Esophagus muscularis mucosa (tissue), 4 donors: ENCODE results near the gene EFNB1. TPM values are rescaled to one million over a fixed set of nuclear protein-coding genes. Genes with fewer than 3 reads are reported as not detected.
A peak's percentile ranks its signal among the peaks of the same experiment; 100 is the strongest.
"Not testable (repeated sequence)": the region's sequence is repeated elsewhere in the genome, so short reads cannot be mapped to it uniquely, and the experiment has no call there.

Experiments
- DNase-seq: peaks from one replicate; pipeline ENCODE4 v3.0.0-alpha.2; 2017; ENCODE audit errors: extremely low spot score
- H3K27ac ChIP-seq, 4 donors: fragments of 200-600 bp; sonication (generic); replicated peaks in 1 of 4; 1 replicate in 3 of 4; 2 replicates in 1 of 4; pipeline ENCODE4 v1.5.1; 2016 to 2019; ENCODE audit warnings: mild to moderate bottlenecking in 1 of 4
- H3K27me3 ChIP-seq, 4 donors: fragments of 200-600 bp; sonication (generic); one replicate each; pipeline versions ENCODE4 v1.5.1 to v1.6.0; 2016 to 2019
- H3K36me3 ChIP-seq, 4 donors: fragments of 200-600 bp; sonication (generic); one replicate each; pipeline ENCODE4 v1.5.1; 2016 to 2019
- H3K4me1 ChIP-seq, 4 donors: fragments of 200-600 bp; sonication (generic); one replicate each; pipeline ENCODE4 v1.5.1; 2016 to 2019
- H3K4me3 ChIP-seq, 4 donors: fragments of 200-600 bp; sonication (generic); 1 replicate in 2 of 4; 2 replicates in 2 of 4; pipeline ENCODE4 v1.5.1; 2016 to 2019; ENCODE audit warnings: mild to moderate bottlenecking in 4 of 4, moderate library complexity in 1 of 4
- H3K9me3 ChIP-seq, 4 donors: fragments of 200-600 bp; sonication (generic); 1 replicate in 3 of 4; 2 replicates in 1 of 4; pipeline ENCODE4 v1.5.1; 2016 to 2019
- CTCF ChIP-seq, 3 experiments: fragments of 200-600 bp in 2 of 3; fragments of 450-650 bp in 1 of 3; sonication (generic) in 2 of 3; IDR thresholded peaks; one replicate each; pipeline ENCODE4 v1.5.1; 2017 to 2019; ENCODE audit warnings: antibody characterized with exemption in 3 of 3, mild to moderate bottlenecking in 2 of 3, moderate library complexity in 1 of 3
- EP300 ChIP-seq: sonication (generic); formaldehyde crosslinking; IDR thresholded peaks from one replicate; pipeline ENCODE4 v1.6.1; 2017; ENCODE audit warnings: antibody characterized with exemption
- POLR2A ChIP-seq: fragments of 450-650 bp; IDR thresholded peaks from one replicate; pipeline ENCODE4 v1.6.1; 2017; ENCODE audit warnings: antibody characterized with exemption, moderate library complexity, mild to moderate bottlenecking, low read depth
- POLR2AphosphoS5 ChIP-seq, 2 donors: sonication (generic); formaldehyde crosslinking; IDR thresholded peaks; one replicate each; pipeline ENCODE4 v1.6.1; 2017; ENCODE audit warnings: antibody characterized with exemption in 2 of 2
- WGBS: methylation state at CpG from one replicate; pipeline ENCODE4 v1.1.5; 2018; 5-methylcytosine and 5-hydroxymethylcytosine counted together
- intact Hi-C: fragments of 100-400 bp; cut with DNase I; formaldehyde crosslinking; loops from one replicate; pipeline ENCODE4 v1.15.1; 2023
- total RNA-seq, 4 donors: library from RNA; depleted of rRNA; stranded (reverse); fragments of >200 nt; gene quantifications; one replicate each; pipeline versions ENCODE4 v1.1.0 to v1.2.1, GENCODE V29; 2016

EFNB1 gene
- total RNA-seq, result 10 to 100 TPM; 16.2 to 37.3 (median 23.9) TPM

DNA sequence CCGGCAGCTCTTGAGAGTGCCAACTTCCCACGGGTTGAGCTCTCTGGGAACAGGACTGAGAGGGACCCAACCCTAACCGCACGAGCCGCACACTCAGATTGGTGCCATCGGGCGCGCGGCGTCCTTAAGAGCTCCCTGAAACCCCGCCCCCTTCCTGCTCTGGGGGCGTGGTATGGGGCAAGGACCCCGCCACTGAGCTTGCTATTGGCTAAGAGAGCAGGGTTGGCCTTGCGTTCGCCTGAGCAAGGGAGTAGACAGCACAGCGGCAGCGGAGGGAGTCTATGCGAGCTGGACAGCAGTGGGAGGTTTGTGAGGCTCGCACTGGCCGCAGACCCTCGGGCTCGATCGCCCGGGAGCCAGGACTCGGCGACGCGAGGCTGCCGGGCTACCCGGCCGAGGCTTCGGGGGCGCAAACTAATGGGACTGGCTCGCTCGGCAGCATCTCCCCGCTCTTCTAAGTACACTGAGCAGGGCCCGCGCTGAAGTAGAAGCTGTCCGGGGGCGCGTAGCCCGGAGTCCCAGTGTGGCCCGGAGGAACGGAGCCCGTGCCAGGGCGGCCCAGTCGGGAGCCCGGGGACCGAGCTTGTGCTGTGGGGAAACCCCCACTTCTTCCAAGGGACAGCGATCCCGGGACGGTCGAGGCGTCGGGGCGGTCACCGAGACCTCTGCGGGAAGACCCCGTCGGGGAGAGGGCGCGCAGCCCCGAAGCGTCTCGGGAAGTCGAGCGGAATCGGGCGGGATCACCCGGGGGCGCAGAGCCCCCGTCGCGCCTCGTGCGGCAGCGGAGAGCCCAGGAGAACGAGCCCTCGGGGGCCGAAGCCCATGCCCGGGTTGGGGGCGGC, at the start of gene EFNB1:
EFNB1 (plus strand) TSS at position 282 of the 842 bp plus-strand sequence. CDS start 756 bp downstream, outside the sequence.
- Histone ChIP-seq H3K9me3 (no peaks in the 10 kb centered on the region), H3K4me3 (peak within 1 kb of the TSS; percentile 65 to 79 (median 70)), H3K27me3 (peaks cover 0 to 6% (median 0%) of the 10 kb centered on the region in 4 donors), H3K4me1 (peaks cover 6 to 44% (median 39%) of the 10 kb centered on the region in 4 donors), H3K36me3 (no peaks in the 10 kb centered on the region), H3K27ac (peak within 1 kb of the TSS; percentile 81 to 86 (median 84))
- no peak for TF ChIP-seq CTCF (IDR thresholded peaks at IDR 0.05)
- TF ChIP-seq EP300, result no peak
- TF ChIP-seq POLR2A, result peak; percentile 16
- peak; percentile 98 for TF ChIP-seq POLR2AphosphoS5 (IDR thresholded peaks at IDR 0.05)
- intact Hi-C loops, result loop anchor here (2.0 to 10.0 kb wide), 3 partner anchors 306 to 456 kb away; no protein-coding TSS in a partner anchor
- peak; percentile 96 for DNase-seq
- 48% methylated on average over 34 of the region's 82 CpGs for WGBS

DNA sequence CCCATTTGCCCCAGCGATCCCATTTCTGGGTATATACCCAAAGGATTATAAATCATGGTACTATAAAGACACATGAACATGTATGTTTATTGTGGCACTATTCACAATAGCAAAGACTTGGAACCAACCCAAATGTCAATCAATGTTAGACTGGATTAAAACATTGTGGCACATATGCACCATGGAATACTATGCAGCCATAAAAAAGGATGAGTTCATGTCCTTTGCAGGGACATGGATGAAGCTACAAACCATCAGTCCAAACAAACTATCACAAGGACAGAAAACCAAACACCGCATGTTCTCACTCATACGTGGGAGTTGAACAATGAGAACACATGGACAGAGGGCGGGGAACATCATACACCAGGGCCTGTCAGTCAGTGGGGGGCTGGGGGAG, 47.5 kb upstream of the EFNB1 start:
- H3K4me1 ChIP-seq, H3K27ac ChIP-seq, DNase-seq, H3K27me3 ChIP-seq, H3K36me3 ChIP-seq, H3K4me3 ChIP-seq, intact Hi-C loops: not testable (repeated sequence)
- 83% methylated on average over 4 of the region's 4 CpGs for WGBS
- peaks cover 0 to 24% (median 0%) of the 10 kb centered on the region in 4 donors for H3K9me3 ChIP-seq

GRCh38 chrX:68784816-68785215, 44.0 kb upstream of the EFNB1 start:
- Histone ChIP-seq H3K4me3 (no peak overlapping the region), H3K36me3 (no peaks in the 10 kb centered on the region), H3K27ac (no peak overlapping the region), H3K27me3 (no peaks in the 10 kb centered on the region), H3K4me1 (no peaks in the 10 kb centered on the region), H3K9me3 (peaks cover 0 to 7% (median 0%) of the 10 kb centered on the region in 4 donors)
- DNase-seq, result no peak
- 76% methylated on average over 10 of the region's 10 CpGs for WGBS
- TF ChIP-seq POLR2A (no peak), EP300 (no peak), CTCF (IDR thresholded peaks at IDR 0.05) (no peak), POLR2AphosphoS5 (IDR thresholded peaks at IDR 0.05) (no peak)
- intact Hi-C loops, result no loop called here

DNA sequence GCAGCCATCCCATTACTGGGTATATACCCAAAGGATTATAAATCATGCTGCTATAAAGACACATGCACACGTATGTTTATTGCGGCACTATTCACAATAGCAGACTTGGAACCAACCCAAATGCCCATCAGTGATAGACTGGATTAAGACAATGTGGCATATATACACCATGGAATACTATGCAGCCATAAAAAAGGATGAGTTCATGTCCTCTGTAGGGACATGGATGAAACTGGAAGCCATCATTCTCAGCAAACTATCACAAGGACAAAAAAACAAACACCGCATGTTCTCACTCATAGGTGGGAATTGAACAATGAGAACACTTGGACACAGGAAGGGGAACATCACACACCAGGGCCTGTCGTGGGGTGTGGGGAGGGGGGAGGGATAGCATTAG, 42.2 kb upstream of the EFNB1 start:
- H3K4me1 ChIP-seq, intact Hi-C loops, H3K4me3 ChIP-seq, DNase-seq, H3K27me3 ChIP-seq, H3K27ac ChIP-seq, H3K9me3 ChIP-seq, H3K36me3 ChIP-seq: not testable (repeated sequence)
- WGBS, result 88% methylated on average over 4 of the region's 4 CpGs

DNA sequence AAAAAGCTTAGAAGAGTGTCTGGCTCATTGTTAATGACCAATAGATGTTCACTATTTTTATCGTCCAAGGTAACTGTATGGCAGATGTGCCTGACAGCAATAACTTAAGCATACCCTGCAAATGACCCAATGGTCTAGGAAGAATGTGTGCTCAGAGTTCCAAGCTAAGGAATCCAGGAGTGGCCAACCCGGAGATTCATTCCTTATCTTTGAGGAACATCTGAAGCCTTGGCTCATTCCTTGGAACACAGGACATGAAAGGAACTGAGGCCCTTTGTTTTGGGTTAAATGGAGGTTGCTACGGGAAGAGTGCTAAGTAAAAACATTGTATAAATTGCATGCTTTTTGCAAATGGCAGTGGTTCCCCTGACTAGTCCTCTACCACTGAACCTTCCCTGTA, 38.9 kb upstream of the EFNB1 start:
- TF ChIP-seq POLR2AphosphoS5 (IDR thresholded peaks at IDR 0.05) (no peak), EP300 (no peak), CTCF (IDR thresholded peaks at IDR 0.05) (no peak), POLR2A (no peak)
- WGBS, result 54% methylated on average over 3 of the region's 3 CpGs
- DNase-seq, result no peak
- Histone ChIP-seq H3K36me3 (no peaks in the 10 kb centered on the region), H3K27ac (no peak overlapping the region), H3K9me3 (no peaks in the 10 kb centered on the region), H3K27me3 (no peaks in the 10 kb centered on the region), H3K4me1 (peaks cover 0 to 4% (median 0%) of the 10 kb centered on the region in 4 donors), H3K4me3 (no peak overlapping the region)
- intact Hi-C loops, result no loop called here
